OCI-M1 (cell line): ENCODE results near the gene FTO.
"Not testable (repeated sequence)": the region's sequence is repeated elsewhere in the genome, so short reads cannot be mapped to it uniquely, and the experiment has no call there.

Source experiments
- DNase-seq: peaks from one replicate; lab custom pipeline; 2025; lab: John Stamatoyannopoulos, UW

FTO gene

GRCh38 chr16:53826658-53827057 is 122.7 kb downstream of the FTO start:
- DNase-seq, result no peak

- no peak for DNase-seq
Observed at GRCh38 chr16:53827741-53828140, 123.8 kb downstream of the FTO start.

- no peak for DNase-seq
Observed at GRCh38 chr16:53829186-53829747, 125.3 kb downstream of the FTO start.

- DNase-seq, result no peak
Observed at GRCh38 chr16:53832896-53833544, 129.1 kb downstream of the FTO start.

GRCh38 chr16:53836142-53836541 is 132.2 kb downstream of the FTO start:
- DNase-seq, result no peak

GRCh38 chr16:53836680-53837079 is 132.7 kb downstream of the FTO start:
- DNase-seq, result no peak

GRCh38 chr16:53837426-53837825 is 133.5 kb downstream of the FTO start:
- no peak for DNase-seq

- no peak for DNase-seq
Observed at GRCh38 chr16:53839150-53839549, 135.2 kb downstream of the FTO start.

GRCh38 chr16:53840456-53840855 is 136.5 kb downstream of the FTO start:
- peak; percentile 2 for DNase-seq

GRCh38 chr16:53841884-53842283 is 137.9 kb downstream of the FTO start:
- no peak for DNase-seq

GRCh38 chr16:53843084-53843483 is 139.1 kb downstream of the FTO start:
- DNase-seq, result no peak

GRCh38 chr16:53844804-53845203 is 140.8 kb downstream of the FTO start:
- no peak for DNase-seq

GRCh38 chr16:53846549-53846948 is 142.6 kb downstream of the FTO start:
- not testable (repeated sequence) for DNase-seq

GRCh38 chr16:53846971-53847370 is 143.0 kb downstream of the FTO start:
- DNase-seq, result no peak

- DNase-seq, result no peak
Observed at GRCh38 chr16:53848277-53848942, 144.5 kb downstream of the FTO start.

- no peak for DNase-seq
Observed at GRCh38 chr16:53848950-53849349, 145.0 kb downstream of the FTO start.

- peak; percentile 11 for DNase-seq
Observed at GRCh38 chr16:53849585-53849984, 145.6 kb downstream of the FTO start.

- no peak for DNase-seq
Observed at GRCh38 chr16:53849994-53850393, 146.0 kb downstream of the FTO start.

- peak; percentile 38 for DNase-seq
Observed at GRCh38 chr16:53852678-53853077, 148.7 kb downstream of the FTO start.

- peak; percentile 23 for DNase-seq
Observed at GRCh38 chr16:53855056-53855455, 151.1 kb downstream of the FTO start.

GRCh38 chr16:53855511-53855910 is 151.6 kb downstream of the FTO start:
- no peak for DNase-seq

GRCh38 chr16:53859995-53860540 is 156.1 kb downstream of the FTO start:
- DNase-seq, result no peak

GRCh38 chr16:53863861-53864260 is 159.9 kb downstream of the FTO start:
- DNase-seq, result no peak
